GM15510 (cell line): Measurements from ENCODE around the gene BCL3.
A peak's percentile ranks its signal among the peaks of the same experiment; 100 is the strongest.

ENCODE experiments used
- POLR2A ChIP-seq: IDR thresholded peaks from 3 replicates; pipeline ENCODE4 v1.6.1; 2011; ENCODE audit warnings: borderline replicate concordance; ENCODE audit not compliant: insufficient read length; ENCODE audit errors: extremely low read depth

BCL3 gene, protein sequence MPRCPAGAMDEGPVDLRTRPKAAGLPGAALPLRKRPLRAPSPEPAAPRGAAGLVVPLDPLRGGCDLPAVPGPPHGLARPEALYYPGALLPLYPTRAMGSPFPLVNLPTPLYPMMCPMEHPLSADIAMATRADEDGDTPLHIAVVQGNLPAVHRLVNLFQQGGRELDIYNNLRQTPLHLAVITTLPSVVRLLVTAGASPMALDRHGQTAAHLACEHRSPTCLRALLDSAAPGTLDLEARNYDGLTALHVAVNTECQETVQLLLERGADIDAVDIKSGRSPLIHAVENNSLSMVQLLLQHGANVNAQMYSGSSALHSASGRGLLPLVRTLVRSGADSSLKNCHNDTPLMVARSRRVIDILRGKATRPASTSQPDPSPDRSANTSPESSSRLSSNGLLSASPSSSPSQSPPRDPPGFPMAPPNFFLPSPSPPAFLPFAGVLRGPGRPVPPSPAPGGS

DNA sequence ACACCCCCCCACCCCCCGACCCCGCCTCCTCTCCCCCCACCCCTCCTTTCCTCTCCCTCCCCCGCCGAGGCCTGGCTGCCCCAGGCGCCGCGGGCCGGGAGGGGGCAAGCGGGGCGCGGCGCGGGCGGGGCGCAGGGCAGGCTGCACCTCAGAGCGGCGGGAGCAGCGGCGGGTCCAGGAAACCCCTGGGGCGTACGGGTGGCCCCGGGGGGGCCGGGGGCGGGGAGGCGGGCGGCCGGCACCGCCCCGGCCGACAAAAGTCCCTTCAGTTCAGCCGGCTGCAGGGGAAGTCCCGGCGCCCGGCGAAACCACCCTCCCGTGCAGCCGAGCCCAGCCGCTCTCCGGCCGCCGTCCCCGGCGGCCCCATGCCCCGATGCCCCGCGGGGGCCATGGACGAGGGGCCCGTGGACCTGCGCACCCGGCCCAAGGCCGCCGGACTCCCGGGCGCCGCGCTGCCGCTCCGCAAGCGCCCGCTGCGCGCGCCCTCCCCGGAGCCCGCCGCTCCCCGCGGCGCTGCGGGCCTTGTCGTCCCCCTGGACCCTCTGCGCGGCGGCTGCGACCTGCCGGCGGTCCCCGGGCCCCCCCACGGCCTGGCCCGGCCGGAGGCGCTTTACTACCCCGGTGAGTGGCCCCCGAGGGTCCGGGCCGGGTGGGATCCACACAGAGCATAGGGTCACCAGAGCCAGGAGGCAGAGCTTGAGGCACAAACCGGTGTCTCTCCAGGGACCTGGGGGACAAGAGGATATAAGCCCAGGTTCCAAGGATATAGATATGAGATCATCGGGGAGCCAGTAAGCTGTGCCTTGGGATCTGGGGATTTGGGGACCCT, at the start of gene BCL3:
Gene BCL3, plus strand, starts transcription at position 283 of the 829 bp plus-strand sequence. Its CDS starts 83 bp downstream, at position 366.
- TF ChIP-seq POLR2A: peak; percentile 62

DNA sequence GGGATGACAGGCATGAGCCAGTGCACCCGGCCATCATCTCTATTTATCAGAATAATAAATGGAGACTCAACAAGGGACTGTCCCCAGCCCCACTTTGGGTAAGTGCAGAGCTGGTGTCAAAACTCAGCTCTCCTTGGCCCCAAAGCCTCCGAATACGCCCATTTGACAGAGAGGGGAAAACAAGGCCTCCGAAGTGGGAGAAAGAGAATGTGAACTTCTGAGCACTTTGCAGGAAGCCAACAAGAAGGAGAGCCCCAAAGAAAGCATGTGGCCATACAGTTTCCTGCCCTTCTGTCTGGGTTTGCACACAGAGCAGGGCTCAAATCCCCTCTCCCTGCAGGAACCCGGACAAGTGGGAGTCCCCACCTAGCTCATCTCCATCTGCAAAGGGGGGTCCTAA, 48.0 kb upstream of the BCL3 start:
- TF ChIP-seq POLR2A: no peak

DNA sequence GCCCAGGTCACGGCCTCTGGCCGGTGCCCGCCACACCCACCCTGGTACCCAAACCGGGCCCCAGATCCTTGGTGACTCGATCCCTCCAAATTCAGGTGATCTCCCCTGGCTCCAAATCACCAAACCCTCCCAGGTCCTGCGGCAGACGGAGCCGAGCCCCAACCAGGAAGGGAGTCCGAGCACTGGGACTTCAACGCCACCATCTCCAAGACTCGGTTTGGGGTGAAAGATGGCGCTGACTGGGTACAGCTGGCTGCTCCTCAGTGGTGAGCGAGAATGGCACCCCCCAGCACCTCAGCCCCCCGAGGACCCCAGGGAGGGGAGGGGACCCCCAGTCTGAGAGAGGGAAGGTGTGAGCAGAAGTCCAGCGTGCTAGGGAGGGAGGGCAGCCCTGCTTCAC, 47.3 kb upstream of the BCL3 start:
- TF ChIP-seq POLR2A: no peak

DNA sequence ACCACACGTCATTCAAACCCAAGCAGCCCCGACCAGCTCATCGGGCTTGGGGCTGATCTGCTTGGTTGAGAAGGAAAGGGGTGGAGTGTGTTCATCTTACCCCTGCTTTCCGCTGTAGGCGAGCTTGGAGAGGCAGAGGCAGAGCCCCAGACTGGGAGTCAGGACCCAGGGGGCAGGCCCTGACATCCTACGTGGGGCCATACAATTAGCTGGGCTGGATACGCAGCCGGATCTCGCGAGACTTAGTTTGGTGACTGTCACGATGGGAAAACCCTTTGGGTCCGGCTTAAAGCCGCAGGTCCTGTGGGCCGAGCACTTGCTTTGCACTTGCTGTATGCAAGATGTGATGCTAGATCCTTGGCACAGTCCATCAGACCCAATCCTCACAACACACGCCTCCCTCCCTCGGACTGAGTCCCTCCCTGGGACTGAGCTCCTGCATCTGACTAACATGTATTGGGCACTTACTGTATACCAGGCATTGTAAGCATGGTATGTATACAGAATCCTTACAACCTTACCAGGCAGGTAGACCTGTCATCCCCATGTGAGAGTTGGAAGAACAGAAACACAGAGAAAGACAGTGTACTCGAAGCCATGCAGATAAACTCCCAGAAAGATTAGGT, 45.8 kb upstream of the BCL3 start:
- no peak for TF ChIP-seq POLR2A

DNA sequence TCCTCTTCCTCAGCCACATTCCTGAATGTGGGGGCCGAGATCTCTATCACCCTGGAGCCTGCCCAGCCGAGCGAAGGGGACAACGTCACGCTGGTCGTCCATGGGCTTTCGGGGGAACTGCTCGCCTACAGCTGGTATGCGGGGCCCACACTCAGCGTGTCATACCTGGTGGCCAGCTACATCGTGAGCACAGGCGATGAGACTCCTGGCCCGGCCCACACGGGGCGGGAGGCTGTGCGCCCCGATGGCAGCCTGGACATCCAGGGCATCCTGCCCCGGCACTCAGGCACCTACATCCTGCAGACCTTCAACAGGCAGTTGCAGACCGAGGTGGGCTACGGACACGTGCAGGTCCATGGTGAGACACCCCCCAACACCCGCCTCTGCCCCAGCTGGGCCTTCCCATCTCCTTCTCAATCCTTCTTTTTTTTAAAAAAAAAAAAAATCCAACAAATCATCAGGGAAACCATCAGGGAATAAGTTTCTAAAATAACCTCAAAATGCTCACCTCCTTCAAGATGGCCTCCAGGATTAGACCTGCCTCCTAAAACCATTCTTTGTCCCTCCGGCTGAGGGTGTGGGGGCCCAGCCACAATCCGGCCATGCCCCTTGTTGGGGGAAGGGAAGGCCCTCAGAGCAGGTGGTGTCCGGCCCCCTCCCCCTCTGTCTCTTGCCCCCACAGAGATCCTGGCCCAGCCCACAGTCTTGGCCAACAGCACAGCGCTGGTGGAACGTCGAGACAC, 45.0 kb upstream of the BCL3 start:
- no peak for TF ChIP-seq POLR2A

DNA sequence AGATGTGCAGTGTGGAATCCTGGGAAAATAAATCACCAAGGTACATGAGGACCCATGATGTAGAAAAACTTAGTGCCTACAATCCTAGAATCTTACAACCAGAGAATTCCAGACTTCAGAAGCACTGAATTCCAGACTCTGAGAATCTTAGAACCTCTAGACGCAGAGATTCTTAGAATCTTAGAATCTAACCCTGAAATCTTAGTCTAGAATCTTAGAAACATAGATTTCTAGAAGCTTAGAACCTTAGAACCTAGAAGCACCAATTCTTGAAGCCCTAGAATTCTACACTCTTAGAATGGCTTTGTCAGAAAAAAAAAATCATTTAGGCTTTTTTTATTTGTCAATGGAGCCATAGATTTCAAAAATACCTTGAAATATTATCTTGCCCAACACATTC, 43.5 kb upstream of the BCL3 start:
- TF ChIP-seq POLR2A: no peak

DNA sequence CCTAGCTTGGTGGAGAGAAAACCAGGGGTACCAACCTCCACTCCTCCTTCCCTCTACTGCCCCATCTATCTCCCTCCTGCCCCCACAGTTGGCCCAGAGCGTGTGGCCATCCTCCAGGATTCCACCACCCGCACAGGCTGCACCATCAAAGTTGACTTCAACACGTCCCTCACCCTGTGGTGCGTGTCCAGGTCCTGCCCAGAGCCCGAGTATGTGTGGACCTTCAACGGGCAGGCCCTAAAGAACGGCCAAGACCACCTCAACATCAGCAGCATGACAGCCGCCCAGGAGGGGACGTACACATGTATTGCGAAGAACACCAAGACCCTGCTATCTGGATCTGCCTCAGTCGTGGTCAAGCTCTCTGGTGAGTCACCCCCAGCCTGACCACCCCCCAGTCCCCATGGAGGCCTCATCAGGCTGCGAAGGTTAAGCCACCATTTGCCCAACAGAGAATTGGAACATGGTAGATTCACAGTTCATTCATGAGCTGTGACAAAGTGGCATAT, 43.0 kb upstream of the BCL3 start:
- TF ChIP-seq POLR2A: no peak

DNA sequence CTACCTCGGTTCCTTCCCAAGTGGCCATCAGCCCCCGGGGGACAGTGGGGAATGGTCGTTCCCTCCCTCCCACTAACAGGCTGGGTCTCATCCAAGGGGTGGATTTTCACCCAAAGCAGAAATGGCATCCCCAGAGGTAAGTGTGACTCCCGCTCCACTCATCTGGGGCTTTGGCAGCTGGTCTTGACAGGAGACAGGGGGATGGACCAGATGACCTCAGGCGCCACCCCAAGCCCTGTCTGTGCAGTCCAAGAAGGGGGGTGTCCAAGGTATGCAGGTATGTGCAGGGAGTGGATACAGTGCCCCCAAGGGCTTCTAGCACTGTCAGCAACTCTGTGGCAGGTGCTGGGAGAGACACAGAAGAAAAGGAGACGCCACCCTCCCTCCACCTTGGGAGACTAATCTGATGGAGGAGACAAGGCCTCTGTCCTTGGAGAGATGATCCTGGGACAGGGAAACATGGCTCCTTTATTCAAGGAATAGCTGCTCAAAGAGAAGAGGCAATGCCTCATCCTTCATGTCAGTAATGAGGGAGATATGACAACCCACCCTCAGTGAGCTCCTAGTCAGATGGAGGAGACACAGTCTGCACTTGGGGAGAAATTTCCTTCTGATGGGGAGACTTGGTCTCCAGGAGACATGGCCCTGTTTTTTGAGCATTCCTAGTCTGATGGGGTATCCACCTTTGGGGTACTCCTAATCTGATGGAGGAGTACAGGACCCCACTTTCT, 41.8 kb upstream of the BCL3 start:
- no peak for TF ChIP-seq POLR2A

DNA sequence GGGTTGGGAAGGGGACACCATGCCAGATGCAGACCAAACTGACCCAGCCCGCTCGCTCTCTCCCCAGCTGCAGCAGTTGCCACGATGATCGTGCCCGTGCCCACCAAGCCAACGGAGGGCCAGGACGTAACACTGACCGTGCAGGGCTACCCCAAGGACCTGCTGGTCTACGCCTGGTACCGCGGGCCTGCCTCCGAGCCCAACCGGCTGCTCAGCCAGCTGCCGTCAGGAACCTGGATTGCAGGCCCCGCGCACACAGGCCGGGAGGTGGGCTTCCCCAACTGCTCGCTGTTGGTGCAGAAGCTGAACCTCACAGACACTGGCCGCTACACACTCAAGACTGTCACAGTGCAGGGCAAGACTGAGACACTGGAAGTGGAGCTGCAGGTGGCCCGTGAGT, 40.7 kb upstream of the BCL3 start:
- no peak for TF ChIP-seq POLR2A

DNA sequence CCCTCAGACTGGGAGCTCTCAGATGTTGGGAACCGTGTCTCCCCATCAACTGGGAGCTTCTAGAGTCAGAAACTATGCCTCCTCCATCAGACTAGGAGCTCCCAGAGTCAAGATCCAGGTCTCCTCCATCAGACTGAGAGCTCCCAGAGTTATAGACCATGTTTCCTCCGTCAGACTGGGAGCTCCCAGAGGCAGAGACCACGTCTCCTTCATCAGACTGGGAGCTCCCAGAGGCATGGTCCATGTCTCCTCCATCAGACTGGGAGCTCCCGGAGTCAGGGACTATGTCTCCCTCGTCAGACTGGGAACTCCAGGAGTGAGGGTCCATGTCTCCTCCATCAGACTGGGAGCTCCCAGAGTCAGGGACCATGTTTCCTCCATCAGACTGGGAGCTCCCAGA, 39.6 kb upstream of the BCL3 start:
- TF ChIP-seq POLR2A: no peak

DNA sequence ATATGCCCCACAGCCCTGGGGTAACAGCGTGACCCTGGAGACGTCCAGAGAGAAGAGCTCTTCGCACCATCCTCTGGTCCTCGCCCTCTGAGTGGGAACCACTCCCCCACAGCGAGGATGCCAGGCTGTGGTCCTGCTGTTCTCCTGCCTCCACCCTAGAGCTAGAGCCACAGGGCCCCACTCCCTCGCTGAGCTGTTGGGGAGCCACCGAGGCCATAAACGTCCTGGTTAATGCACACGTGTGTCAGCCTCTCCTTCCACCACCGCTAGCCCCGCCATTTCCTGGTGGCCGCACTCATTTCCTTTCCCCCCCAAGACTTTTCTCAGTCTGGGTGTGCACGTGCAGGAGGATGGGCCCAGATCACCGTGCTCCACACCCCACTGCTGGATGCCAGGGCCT, 38.0 kb upstream of the BCL3 start:
- TF ChIP-seq POLR2A: no peak

DNA sequence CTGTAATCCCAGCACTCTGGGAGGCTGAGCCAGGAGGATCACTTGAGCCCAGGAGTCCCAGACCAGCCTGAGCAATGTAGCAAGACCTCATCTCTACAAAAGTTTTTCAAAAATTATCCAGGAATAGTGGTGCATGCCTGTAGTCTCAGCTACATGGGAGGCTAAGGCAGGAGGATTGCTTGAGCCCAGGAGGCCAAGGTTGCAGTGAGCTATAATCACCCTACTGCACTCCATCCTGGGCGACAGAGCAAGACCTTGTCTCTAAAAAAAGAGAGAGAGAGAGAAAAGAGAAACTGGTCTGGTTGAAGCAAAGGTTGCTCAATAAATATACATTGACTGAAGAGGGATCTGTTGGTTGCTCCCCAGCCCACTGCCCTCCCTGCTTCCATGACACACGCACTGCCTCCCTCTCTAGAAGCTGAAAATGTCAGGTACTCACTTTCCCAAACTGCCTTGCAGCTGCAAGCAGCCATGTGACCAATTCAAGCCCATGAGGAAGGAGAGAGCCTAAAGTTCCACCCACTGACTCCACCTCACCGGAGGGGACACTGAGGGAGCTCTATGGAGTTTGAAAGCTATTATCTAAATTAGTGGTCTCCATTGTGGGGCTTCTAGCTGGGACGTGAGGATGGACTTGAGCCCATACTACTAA, 35.5 kb upstream of the BCL3 start:
- no peak for TF ChIP-seq POLR2A

DNA sequence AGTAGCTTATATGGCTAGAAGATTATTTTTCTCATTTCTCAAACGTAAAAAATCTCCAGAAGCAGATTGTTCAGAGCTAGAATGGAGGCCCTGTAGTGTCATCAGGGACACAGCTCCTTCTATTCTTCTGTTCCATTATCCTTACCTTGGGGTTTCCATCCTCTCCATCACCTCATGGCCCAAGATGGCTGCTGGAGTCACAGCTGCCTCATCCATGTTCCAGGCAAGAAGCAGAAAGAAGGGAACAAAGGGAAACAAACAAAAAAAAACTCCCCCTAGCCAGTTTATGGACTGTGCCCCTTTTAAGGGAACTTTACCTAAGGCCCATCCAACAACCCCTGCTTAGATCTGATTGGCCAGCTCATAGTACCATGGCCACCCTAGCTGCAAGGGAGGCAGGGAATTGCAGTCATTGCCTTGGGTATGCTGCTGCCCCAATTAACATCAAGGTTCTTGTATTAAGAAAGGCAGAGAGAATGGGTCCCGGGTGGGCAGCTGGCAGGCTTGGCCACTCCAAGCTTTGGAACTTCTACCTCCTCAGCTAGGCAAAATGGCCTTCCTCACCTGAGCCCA, 33.8 kb upstream of the BCL3 start:
- TF ChIP-seq POLR2A: no peak

DNA sequence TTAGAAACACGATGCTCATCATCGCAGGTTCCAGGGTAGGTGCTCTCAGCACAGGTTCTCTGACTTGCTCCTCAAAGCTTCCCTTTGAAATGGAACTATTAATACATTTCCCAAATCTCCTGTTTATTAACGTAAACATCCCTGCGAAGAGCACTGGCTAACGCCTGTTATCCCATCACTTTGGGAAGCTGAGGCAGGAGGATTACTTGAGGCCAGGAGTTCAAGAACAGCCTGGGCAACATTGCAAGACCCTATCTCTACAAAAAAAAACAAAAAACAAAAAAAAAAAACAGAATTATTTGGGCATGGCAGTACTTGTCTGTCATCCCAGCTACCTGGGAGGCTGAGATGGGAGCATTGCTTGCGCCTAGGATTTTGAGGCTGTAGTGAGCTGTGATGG, 30.9 kb upstream of the BCL3 start:
- no peak for TF ChIP-seq POLR2A
